ENCODE results near the gene RWDD2A. TPM values are rescaled to one million over a fixed set of nuclear protein-coding genes. Genes with fewer than 3 reads are reported as not detected.

The RWDD2A gene
- total RNA-seq, 1 experiment from 2014 or later: 3.5 TPM

GRCh38 chr6:83153883-83154521, 39.2 kb upstream of the RWDD2A start:
- H3K27ac Mint-ChIP-seq (ENCODE audit: unreplicated experiment): no peak overlapping the region
- CTCF ChIA-PET: no interaction called here
- H3K9me3 Mint-ChIP-seq (ENCODE audit: unreplicated experiment): no peaks in the 10 kb centered on the region
- H3K4me1 ChIP-seq: no peaks in the 10 kb centered on the region
- no peak overlapping the region for H3K4me3 ChIP-seq (ENCODE audit: low read depth, low read length)
- H3K27me3 Mint-ChIP-seq (ENCODE audit: insufficient read depth, unreplicated experiment): no peaks in the 10 kb centered on the region
- H3K9me3 ChIP-seq: no peaks in the 10 kb centered on the region
- H3K4me3 Mint-ChIP-seq (ENCODE audit: unreplicated experiment): no peak overlapping the region
- BruUV-seq (replicated peaks): no TSS peak
- POLR2A ChIA-PET: no interaction called here
- no peak for DNase-seq
- intact Hi-C loops (cut with micrococcal nuclease; ENCODE audit: unreplicated experiment): no loop called here
- no peaks in the 10 kb centered on the region for H3K27me3 ChIP-seq (replicated peaks; ENCODE audit: control insufficient read depth, insufficient read depth, low read length)
- no peaks in the 10 kb centered on the region for H3K4me1 Mint-ChIP-seq (ENCODE audit: low read depth, unreplicated experiment)
- H3K36me3 ChIP-seq (ENCODE audit: control insufficient read depth, insufficient read depth, low read length): no peaks in the 10 kb centered on the region
- no peak for TF ChIP-seq CTCF (IDR thresholded peaks at IDR 0.05; ENCODE audit: insufficient read depth in 1 of 2, low read depth in 1 of 2, low read length in 1 of 2, severe bottlenecking in 1 of 2, unreplicated experiment in 1 of 2)
- H3K36me3 Mint-ChIP-seq (ENCODE audit: insufficient read depth, unreplicated experiment): no peaks in the 10 kb centered on the region

DNA sequence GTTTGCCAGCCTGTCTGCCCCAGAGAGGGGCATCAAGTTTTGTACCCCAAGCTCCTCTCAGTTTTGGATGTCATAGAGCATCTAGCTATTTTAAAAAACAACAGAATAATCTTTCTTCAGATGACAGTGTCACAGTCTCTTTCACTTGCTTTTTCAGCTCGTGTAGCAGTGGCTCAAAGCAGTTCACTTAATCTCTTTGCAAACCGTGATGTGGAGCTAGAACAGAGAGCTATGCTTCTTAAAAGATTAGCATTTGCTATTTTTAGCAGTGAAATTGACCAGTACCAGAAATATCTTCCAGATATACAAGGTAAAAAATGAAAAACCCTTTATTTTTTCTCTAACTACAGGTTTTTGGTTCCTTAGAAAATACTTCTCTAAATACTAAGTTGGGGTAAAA, 37.4 kb upstream of the RWDD2A start:
- Histone ChIP-seq H3K9me3 (no peaks in the 10 kb centered on the region), H3K36me3 (ENCODE audit: control insufficient read depth, insufficient read depth, low read length) (no peaks in the 10 kb centered on the region), H3K27me3 (replicated peaks; ENCODE audit: control insufficient read depth, insufficient read depth, low read length) (no peaks in the 10 kb centered on the region), H3K4me3 (ENCODE audit: low read depth, low read length) (no peak overlapping the region), H3K4me1 (no peaks in the 10 kb centered on the region)
- no peaks in the 10 kb centered on the region for H3K4me1 Mint-ChIP-seq (ENCODE audit: low read depth, unreplicated experiment)
- DNase-seq: no peak
- POLR2A ChIA-PET: interaction anchor here (0.7 kb wide), 1 partner anchor 66 kb away, joined by 5 read pairs; no protein-coding TSS in a partner anchor
- no peaks in the 10 kb centered on the region for H3K36me3 Mint-ChIP-seq (ENCODE audit: insufficient read depth, unreplicated experiment)
- CTCF ChIA-PET: no interaction called here
- no peak overlapping the region for H3K27ac Mint-ChIP-seq (ENCODE audit: unreplicated experiment)
- no peak for TF ChIP-seq CTCF (IDR thresholded peaks at IDR 0.05; ENCODE audit: insufficient read depth in 1 of 2, low read depth in 1 of 2, low read length in 1 of 2, severe bottlenecking in 1 of 2, unreplicated experiment in 1 of 2)
- no peaks in the 10 kb centered on the region for H3K27me3 Mint-ChIP-seq (ENCODE audit: insufficient read depth, unreplicated experiment)
- H3K4me3 Mint-ChIP-seq (ENCODE audit: unreplicated experiment): no peak overlapping the region
- BruUV-seq (replicated peaks): no TSS peak
- intact Hi-C loops (cut with micrococcal nuclease; ENCODE audit: unreplicated experiment): no loop called here
- H3K9me3 Mint-ChIP-seq (ENCODE audit: unreplicated experiment): no peaks in the 10 kb centered on the region

GRCh38 chr6:83160167-83160566, 33.0 kb upstream of the RWDD2A start:
- ChIA-PET POLR2A (no interaction called here), CTCF (no interaction called here)
- no peak for DNase-seq
- Mint-ChIP-seq H3K9me3 (ENCODE audit: unreplicated experiment) (no peaks in the 10 kb centered on the region), H3K27me3 (ENCODE audit: insufficient read depth, unreplicated experiment) (no peaks in the 10 kb centered on the region), H3K27ac (ENCODE audit: unreplicated experiment) (no peak overlapping the region), H3K36me3 (ENCODE audit: insufficient read depth, unreplicated experiment) (peaks cover 4% of the 10 kb centered on the region), H3K4me1 (ENCODE audit: low read depth, unreplicated experiment) (no peaks in the 10 kb centered on the region), H3K4me3 (ENCODE audit: unreplicated experiment) (no peak overlapping the region)
- Histone ChIP-seq H3K36me3 (ENCODE audit: control insufficient read depth, insufficient read depth, low read length) (no peaks in the 10 kb centered on the region), H3K9me3 (no peaks in the 10 kb centered on the region), H3K4me1 (no peaks in the 10 kb centered on the region), H3K4me3 (ENCODE audit: low read depth, low read length) (no peak overlapping the region), H3K27me3 (replicated peaks; ENCODE audit: control insufficient read depth, insufficient read depth, low read length) (no peaks in the 10 kb centered on the region)
- intact Hi-C loops (cut with micrococcal nuclease; ENCODE audit: unreplicated experiment): no loop called here
- TF ChIP-seq CTCF (IDR thresholded peaks at IDR 0.05; ENCODE audit: insufficient read depth in 1 of 2, low read depth in 1 of 2, low read length in 1 of 2, severe bottlenecking in 1 of 2, unreplicated experiment in 1 of 2): no peak
- no TSS peak for BruUV-seq (replicated peaks)

Measured in Caco-2 (cell line).